Hepatocyte (in vitro differentiated cells): ENCODE results near the gene GPC5.

ENCODE experiments used
- CTCF ChIP-seq: fragments of 200-600 bp; sonication (generic); IDR thresholded peaks from 2 replicates; pipeline ENCODE4 v1.5.1; 2016; ENCODE audit warnings: antibody characterized with exemption, mild to moderate bottlenecking; ENCODE audit not compliant: poor library complexity
- EZH2 ChIP-seq: fragments of 200-600 bp; sonication (generic); IDR thresholded peaks from 2 replicates; pipeline ENCODE4 v1.6.1; 2016; ENCODE audit warnings: antibody characterized with exemption, mild to moderate bottlenecking, borderline replicate concordance
- EZH2phosphoT487 ChIP-seq: fragments of 200-600 bp; sonication (generic); IDR thresholded peaks from one replicate; pipeline ENCODE4 v1.6.1; 2018; ENCODE audit warnings: antibody characterized with exemption, mild to moderate bottlenecking, low read depth, moderate library complexity; ENCODE audit not compliant: unreplicated experiment, severe bottlenecking

GRCh38 chr13:92012787-92013186, 614.4 kb downstream of the GPC5 start:
- no peak for TF ChIP-seq CTCF
- TF ChIP-seq EZH2, result no peak
- TF ChIP-seq EZH2phosphoT487, result no peak
